Measurements from ENCODE around the gene CDC42.

CDC42 gene

DNA sequence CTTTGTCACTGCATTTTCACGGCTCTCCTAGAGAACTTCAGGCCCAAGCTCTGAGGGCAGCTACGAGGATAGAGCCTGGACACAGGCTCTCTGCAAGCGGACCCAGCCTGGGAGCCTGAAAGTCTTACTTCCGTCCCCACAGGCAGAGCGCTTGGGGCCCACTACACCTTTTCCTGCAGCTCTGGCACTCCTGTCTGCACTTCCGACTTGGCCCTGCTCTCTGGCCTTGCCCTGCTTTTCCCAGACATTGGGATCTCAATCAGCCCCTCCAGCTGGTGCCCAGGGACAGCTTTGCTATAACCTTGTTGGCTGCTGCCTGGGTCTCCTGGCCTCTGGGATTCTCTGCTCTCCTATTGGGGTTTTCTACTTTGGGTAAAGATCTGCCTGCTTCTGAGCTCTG lies 62.8 kb downstream of the CDC42 start:
- H3K4me2 ChIP-seq (ENCODE audit: low read length, poor library complexity, severe bottlenecking), result no peak overlapping the region
- H4K8ac ChIP-seq (ENCODE audit: low read length), result no peak overlapping the region
- no peak overlapping the region for H3K14ac ChIP-seq (ENCODE audit: low read length in 2 of 2)
- H2AFZ ChIP-seq (ENCODE audit: low read depth, low read length), result no peak overlapping the region
- peaks cover 36% of the 10 kb centered on the region for H3K4me1 ChIP-seq (ENCODE audit: control insufficient read depth, insufficient read depth, low read depth, low read length)
- peaks cover 42% of the 10 kb centered on the region for H3K79me1 ChIP-seq (replicated peaks; ENCODE audit: low read length, poor library complexity, severe bottlenecking)
- no peak overlapping the region for H3K23ac ChIP-seq (ENCODE audit: low read length in 2 of 2)
- peaks cover 52 to 69% of the 10 kb centered on the region in 2 experiments for H3K36me3 ChIP-seq (ENCODE audit: control insufficient read depth in 1 of 2, insufficient read depth in 2 of 2, low read depth in 1 of 2, low read length in 2 of 2)
- H3K4ac ChIP-seq (ENCODE audit: low read depth in 1 of 2, low read length in 2 of 2), result no peak overlapping the region
- whole genome bisulfite sequencing, result 86% methylated on average over 6 of the region's 6 CpGs
- H2BK120ac ChIP-seq (ENCODE audit: low read depth, low read length), result no peak overlapping the region
- H3K27ac ChIP-seq (ENCODE audit: low read length, poor library complexity, severe bottlenecking), result no peak overlapping the region
- H2BK12ac ChIP-seq (ENCODE audit: low read length in 2 of 2), result no peak overlapping the region
- no peaks in the 10 kb centered on the region for H3K27me3 ChIP-seq (ENCODE audit: control insufficient read depth in 1 of 2, insufficient read depth in 1 of 2, low read length in 2 of 2)
- DNase-seq, result no peak
- H2BK5ac ChIP-seq (ENCODE audit: low read depth, low read length, poor library complexity, severe bottlenecking), result no peak overlapping the region
- H3K9ac ChIP-seq (ENCODE audit: low read length), result peak overlapping the region; percentile 12
- no peak overlapping the region for H2BK15ac ChIP-seq (ENCODE audit: low read depth, poor library complexity, severe bottlenecking)
- H3K18ac ChIP-seq (ENCODE audit: low read depth in 1 of 2, low read length in 2 of 2), result no peak overlapping the region
- no peak overlapping the region for H2AK5ac ChIP-seq (ENCODE audit: low read length, severe bottlenecking)
- no peak overlapping the region for H3K4me3 ChIP-seq (ENCODE audit: insufficient read depth in 1 of 2, low read depth in 1 of 2, low read length in 2 of 2)
- no peak overlapping the region for H4K91ac ChIP-seq (ENCODE audit: low read length)
- no peaks in the 10 kb centered on the region for H3K9me3 ChIP-seq (ENCODE audit: control insufficient read depth, low read length)

DNA sequence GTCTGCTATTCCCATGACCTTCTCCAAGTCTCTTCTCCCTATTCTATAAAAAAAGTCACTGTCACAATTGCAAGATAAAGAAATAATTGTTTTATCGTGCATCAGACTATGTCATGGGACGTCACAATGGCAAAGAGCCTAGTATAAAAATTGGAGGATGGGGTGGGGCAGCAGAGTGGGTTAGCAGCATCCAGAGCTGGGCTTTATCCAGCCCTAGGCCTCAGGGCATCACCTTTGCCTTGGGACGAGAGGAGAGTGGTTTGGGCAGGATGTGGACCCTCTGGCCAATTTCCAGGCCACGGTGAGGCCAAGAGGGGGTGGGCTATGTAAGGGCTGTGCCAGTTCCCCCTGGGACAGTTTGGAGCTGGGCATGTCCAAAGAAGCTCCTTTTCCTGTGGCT lies 64.7 kb downstream of the CDC42 start:
- Histone ChIP-seq H2BK5ac (ENCODE audit: low read depth, low read length, poor library complexity, severe bottlenecking) (no peak overlapping the region), H2BK120ac (ENCODE audit: low read depth, low read length) (no peak overlapping the region), H3K18ac (ENCODE audit: low read depth in 1 of 2, low read length in 2 of 2) (no peak overlapping the region), H2AK5ac (ENCODE audit: low read length, severe bottlenecking) (no peak overlapping the region), H3K4me3 (ENCODE audit: insufficient read depth in 1 of 2, low read depth in 1 of 2, low read length in 2 of 2) (no peak overlapping the region), H3K9me3 (ENCODE audit: control insufficient read depth, low read length) (no peaks in the 10 kb centered on the region), H4K91ac (ENCODE audit: low read length) (no peak overlapping the region), H2AFZ (ENCODE audit: low read depth, low read length) (no peak overlapping the region), H2BK12ac (ENCODE audit: low read length in 2 of 2) (no peak overlapping the region), H3K27ac (ENCODE audit: low read length, poor library complexity, severe bottlenecking) (no peak overlapping the region), H3K36me3 (ENCODE audit: control insufficient read depth in 1 of 2, insufficient read depth in 2 of 2, low read depth in 1 of 2, low read length in 2 of 2) (peaks cover 53 to 76% of the 10 kb centered on the region in 2 experiments), H3K4ac (ENCODE audit: low read depth in 1 of 2, low read length in 2 of 2) (no peak overlapping the region), H3K27me3 (ENCODE audit: control insufficient read depth in 1 of 2, insufficient read depth in 1 of 2, low read length in 2 of 2) (no peaks in the 10 kb centered on the region), H3K4me2 (ENCODE audit: low read length, poor library complexity, severe bottlenecking) (no peak overlapping the region), H2BK15ac (ENCODE audit: low read depth, poor library complexity, severe bottlenecking) (no peak overlapping the region), H3K14ac (ENCODE audit: low read length in 2 of 2) (no peak overlapping the region), H4K8ac (ENCODE audit: low read length) (no peak overlapping the region), H3K23ac (ENCODE audit: low read length in 2 of 2) (no peak overlapping the region), H3K79me1 (replicated peaks; ENCODE audit: low read length, poor library complexity, severe bottlenecking) (peaks cover 46% of the 10 kb centered on the region), H3K4me1 (ENCODE audit: control insufficient read depth, insufficient read depth, low read depth, low read length) (peaks cover 41% of the 10 kb centered on the region), H3K9ac (ENCODE audit: low read length) (no peak overlapping the region)
- DNase-seq, result no peak
- WGBS, result 92% methylated on average over 4 of the region's 4 CpGs

DNA sequence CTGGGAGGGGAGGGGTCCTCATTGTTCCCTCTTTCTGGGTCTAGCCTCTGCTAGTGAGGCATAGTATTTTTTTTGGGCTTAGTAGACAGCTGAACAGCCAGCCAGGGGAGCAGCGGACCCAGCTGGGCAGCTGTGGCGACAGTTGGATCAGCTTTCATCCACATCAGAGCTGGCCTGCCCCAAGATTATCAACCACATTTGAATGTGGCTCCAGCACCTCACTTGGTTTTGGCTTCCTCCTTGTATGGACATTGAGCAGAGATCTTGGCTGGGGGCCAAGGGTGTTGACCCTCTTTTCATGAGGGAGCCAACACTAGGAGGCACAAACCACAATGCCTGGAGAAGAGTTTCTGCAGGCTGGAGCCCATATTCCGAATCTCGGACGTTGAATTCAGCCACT lies 65.3 kb downstream of the CDC42 start:
- DNase-seq, result no peak
- Histone ChIP-seq H3K9me3 (ENCODE audit: control insufficient read depth, low read length) (no peaks in the 10 kb centered on the region), H4K8ac (ENCODE audit: low read length) (no peak overlapping the region), H3K79me1 (replicated peaks; ENCODE audit: low read length, poor library complexity, severe bottlenecking) (peaks cover 50% of the 10 kb centered on the region), H3K27me3 (ENCODE audit: control insufficient read depth in 1 of 2, insufficient read depth in 1 of 2, low read length in 2 of 2) (no peaks in the 10 kb centered on the region), H3K14ac (ENCODE audit: low read length in 2 of 2) (no peak overlapping the region), H2BK15ac (ENCODE audit: low read depth, poor library complexity, severe bottlenecking) (no peak overlapping the region), H3K4me1 (ENCODE audit: control insufficient read depth, insufficient read depth, low read depth, low read length) (peaks cover 47% of the 10 kb centered on the region), H2BK5ac (ENCODE audit: low read depth, low read length, poor library complexity, severe bottlenecking) (no peak overlapping the region), H3K23ac (ENCODE audit: low read length in 2 of 2) (no peak overlapping the region), H3K4ac (ENCODE audit: low read depth in 1 of 2, low read length in 2 of 2) (no peak overlapping the region), H3K36me3 (ENCODE audit: control insufficient read depth in 1 of 2, insufficient read depth in 2 of 2, low read depth in 1 of 2, low read length in 2 of 2) (peaks cover 47 to 77% of the 10 kb centered on the region in 2 experiments), H2AK5ac (ENCODE audit: low read length, severe bottlenecking) (no peak overlapping the region), H3K18ac (ENCODE audit: low read depth in 1 of 2, low read length in 2 of 2) (no peak overlapping the region), H4K91ac (ENCODE audit: low read length) (no peak overlapping the region), H3K27ac (ENCODE audit: low read length, poor library complexity, severe bottlenecking) (no peak overlapping the region), H2BK120ac (ENCODE audit: low read depth, low read length) (no peak overlapping the region), H3K9ac (ENCODE audit: low read length) (no peak overlapping the region), H3K4me2 (ENCODE audit: low read length, poor library complexity, severe bottlenecking) (no peak overlapping the region), H2BK12ac (ENCODE audit: low read length in 2 of 2) (no peak overlapping the region), H3K4me3 (ENCODE audit: insufficient read depth in 1 of 2, low read depth in 1 of 2, low read length in 2 of 2) (no peak overlapping the region), H2AFZ (ENCODE audit: low read depth, low read length) (no peak overlapping the region)
- WGBS, result 94% methylated on average over 5 of the region's 5 CpGs

DNA sequence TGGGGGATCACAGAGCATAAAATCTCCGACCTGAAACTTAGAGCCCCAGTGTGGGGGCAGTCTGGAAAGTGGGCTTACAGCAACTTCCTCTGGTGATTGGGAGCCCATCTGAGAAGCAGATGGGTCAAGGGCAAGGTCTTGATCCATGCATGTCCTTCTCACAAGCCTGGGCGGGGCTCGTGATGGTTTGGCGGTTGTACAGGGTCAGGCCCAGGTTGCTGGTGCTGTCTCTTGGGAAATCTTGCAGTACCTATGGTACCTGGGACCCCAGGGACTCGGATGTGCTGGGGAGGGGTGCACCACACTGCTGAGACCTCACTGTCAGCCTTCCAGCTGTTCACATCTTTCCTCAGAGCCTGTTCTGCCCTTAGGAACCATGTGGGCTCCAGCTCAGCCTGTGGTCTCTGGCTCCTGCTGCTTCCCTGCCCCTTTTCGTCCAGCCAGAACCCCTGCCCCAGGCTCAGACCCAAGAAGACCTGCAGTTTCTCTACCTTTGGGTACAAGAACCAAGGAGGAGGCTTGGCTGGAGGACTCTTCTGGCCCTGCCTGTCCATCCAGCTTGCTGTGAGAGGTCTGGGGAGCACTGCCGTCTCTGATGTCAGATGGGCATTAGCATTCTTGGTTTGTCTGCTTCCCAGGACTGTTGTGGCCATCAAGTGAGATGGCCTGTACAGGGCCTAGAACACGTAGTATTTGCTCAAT lies 65.9 kb downstream of the CDC42 start:
- Histone ChIP-seq H2BK5ac (ENCODE audit: low read depth, low read length, poor library complexity, severe bottlenecking) (no peak overlapping the region), H4K91ac (ENCODE audit: low read length) (no peak overlapping the region), H3K9me3 (ENCODE audit: control insufficient read depth, low read length) (no peaks in the 10 kb centered on the region), H3K23ac (ENCODE audit: low read length in 2 of 2) (no peak overlapping the region), H3K4me1 (ENCODE audit: control insufficient read depth, insufficient read depth, low read depth, low read length) (peaks cover 50% of the 10 kb centered on the region), H3K4me2 (ENCODE audit: low read length, poor library complexity, severe bottlenecking) (no peak overlapping the region), H2BK15ac (ENCODE audit: low read depth, poor library complexity, severe bottlenecking) (no peak overlapping the region), H2BK12ac (ENCODE audit: low read length in 2 of 2) (no peak overlapping the region), H3K27me3 (ENCODE audit: control insufficient read depth in 1 of 2, insufficient read depth in 1 of 2, low read length in 2 of 2) (no peaks in the 10 kb centered on the region), H3K14ac (ENCODE audit: low read length in 2 of 2) (no peak overlapping the region), H3K79me1 (replicated peaks; ENCODE audit: low read length, poor library complexity, severe bottlenecking) (peaks cover 47% of the 10 kb centered on the region), H2BK120ac (ENCODE audit: low read depth, low read length) (no peak overlapping the region), H2AK5ac (ENCODE audit: low read length, severe bottlenecking) (no peak overlapping the region), H3K27ac (ENCODE audit: low read length, poor library complexity, severe bottlenecking) (no peak overlapping the region), H3K9ac (ENCODE audit: low read length) (no peak overlapping the region), H2AFZ (ENCODE audit: low read depth, low read length) (no peak overlapping the region), H3K36me3 (ENCODE audit: control insufficient read depth in 1 of 2, insufficient read depth in 2 of 2, low read depth in 1 of 2, low read length in 2 of 2) (peaks cover 41 to 72% of the 10 kb centered on the region in 2 experiments), H4K8ac (ENCODE audit: low read length) (no peak overlapping the region), H3K18ac (ENCODE audit: low read depth in 1 of 2, low read length in 2 of 2) (peak overlapping the region in 1 of 2 experiments; percentile 37), H3K4me3 (ENCODE audit: insufficient read depth in 1 of 2, low read depth in 1 of 2, low read length in 2 of 2) (no peak overlapping the region), H3K4ac (ENCODE audit: low read depth in 1 of 2, low read length in 2 of 2) (no peak overlapping the region)
- 88% methylated on average over 7 of the region's 8 CpGs for WGBS
- no peak for DNase-seq

Measured in mesenchymal stem cell (in vitro differentiated cells and primary cell).